Left ventricle myocardium inferior (tissue), 1 donor: ENCODE results near the gene TMEM89. TPM values are rescaled to one million over a fixed set of nuclear protein-coding genes. Genes with fewer than 3 reads are reported as not detected.

ENCODE experiments used
- DNase-seq: peaks from one replicate; pipeline ENCODE4 v3.0.0-alpha.2; 2020
- H3K27ac ChIP-seq: fragments of 200-600 bp; replicated peaks from 2 replicates; pipeline ENCODE4 v1.8.0; 2021
- H3K27me3 ChIP-seq: fragments of 200-600 bp; 2 replicates; pipeline ENCODE4 v1.8.0; 2021; ENCODE audit warnings: low read depth
- H3K36me3 ChIP-seq: fragments of 200-600 bp; 2 replicates; pipeline ENCODE4 v1.8.0; 2021
- H3K4me1 ChIP-seq: fragments of 200-600 bp; 2 replicates; pipeline ENCODE4 v1.8.0; 2021
- H3K4me3 ChIP-seq: fragments of 200-600 bp; 2 replicates; pipeline ENCODE4 v1.8.0; 2021; ENCODE audit warnings: mild to moderate bottlenecking, moderate library complexity
- H3K9me3 ChIP-seq: fragments of 200-600 bp; replicated peaks from 2 replicates; pipeline ENCODE4 v1.8.0; 2021
- intact Hi-C: fragments of 100-400 bp; cut with micrococcal nuclease; formaldehyde crosslinking; loops from one replicate; pipeline ENCODE4 v1.11.0; 2022
- total RNA-seq: library from RNA; stranded (reverse); fragmentation: NEBNext Ultra II Directional; extraction: Animal tissue kit (Norgen Biotek cat#: 25700); gene quantifications from one replicate; pipeline ENCODE4 v1.2.1, GENCODE V29; 2021
- TF ChIP-seq, protein P1 (sequence below): fragments of 200-600 bp; IDR thresholded peaks from 2 replicates; pipeline ENCODE4 v1.8.0; 2021; ENCODE audit warnings: antibody characterized with exemption, mild to moderate bottlenecking, borderline replicate concordance
- donor health status: DM: no; HTN: yes; CAD: no; lungs with severe emphysema.

The TMEM89 gene
- total RNA-seq, 1 donor from 2014 or later, result not detected

- TF ChIP-seq, protein P1, sequence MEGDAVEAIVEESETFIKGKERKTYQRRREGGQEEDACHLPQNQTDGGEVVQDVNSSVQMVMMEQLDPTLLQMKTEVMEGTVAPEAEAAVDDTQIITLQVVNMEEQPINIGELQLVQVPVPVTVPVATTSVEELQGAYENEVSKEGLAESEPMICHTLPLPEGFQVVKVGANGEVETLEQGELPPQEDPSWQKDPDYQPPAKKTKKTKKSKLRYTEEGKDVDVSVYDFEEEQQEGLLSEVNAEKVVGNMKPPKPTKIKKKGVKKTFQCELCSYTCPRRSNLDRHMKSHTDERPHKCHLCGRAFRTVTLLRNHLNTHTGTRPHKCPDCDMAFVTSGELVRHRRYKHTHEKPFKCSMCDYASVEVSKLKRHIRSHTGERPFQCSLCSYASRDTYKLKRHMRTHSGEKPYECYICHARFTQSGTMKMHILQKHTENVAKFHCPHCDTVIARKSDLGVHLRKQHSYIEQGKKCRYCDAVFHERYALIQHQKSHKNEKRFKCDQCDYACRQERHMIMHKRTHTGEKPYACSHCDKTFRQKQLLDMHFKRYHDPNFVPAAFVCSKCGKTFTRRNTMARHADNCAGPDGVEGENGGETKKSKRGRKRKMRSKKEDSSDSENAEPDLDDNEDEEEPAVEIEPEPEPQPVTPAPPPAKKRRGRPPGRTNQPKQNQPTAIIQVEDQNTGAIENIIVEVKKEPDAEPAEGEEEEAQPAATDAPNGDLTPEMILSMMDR, result no peak
These were observed 26.8 kb upstream of the TMEM89 start for GRCh38 chr3:48648188-48648850.

GRCh38 chr3:48647714-48648113 lies 26.1 kb upstream of the TMEM89 start:
- Histone ChIP-seq H3K4me3 (no peak overlapping the region), H3K9me3 (no peaks in the 10 kb centered on the region), H3K4me1 (no peaks in the 10 kb centered on the region), H3K27me3 (no peaks in the 10 kb centered on the region), H3K36me3 (no peaks in the 10 kb centered on the region), H3K27ac (no peak overlapping the region)
- TF ChIP-seq, protein P1, result no peak
- intact Hi-C loops, result no loop called here
- DNase-seq, result no peak

More at GRCh38 chr3:48648188-48648850, 26.8 kb upstream of the TMEM89 start:
- no peaks in the 10 kb centered on the region for H3K4me1 ChIP-seq
- no peak overlapping the region for H3K4me3 ChIP-seq
- H3K36me3 ChIP-seq, result no peaks in the 10 kb centered on the region
- H3K27ac ChIP-seq, result no peak overlapping the region
- H3K9me3 ChIP-seq, result no peaks in the 10 kb centered on the region
- H3K27me3 ChIP-seq, result no peaks in the 10 kb centered on the region
- no peak for DNase-seq
- intact Hi-C loops, result no loop called here

- Histone ChIP-seq H3K27ac (no peak overlapping the region), H3K4me3 (no peak overlapping the region), H3K27me3 (no peaks in the 10 kb centered on the region), H3K4me1 (no peaks in the 10 kb centered on the region), H3K9me3 (no peaks in the 10 kb centered on the region), H3K36me3 (no peaks in the 10 kb centered on the region)
- TF ChIP-seq, protein P1, result no peak
- no peak for DNase-seq
- intact Hi-C loops, result no loop called here
These were observed 23.6 kb upstream of the TMEM89 start for GRCh38 chr3:48644898-48645760.

DNA sequence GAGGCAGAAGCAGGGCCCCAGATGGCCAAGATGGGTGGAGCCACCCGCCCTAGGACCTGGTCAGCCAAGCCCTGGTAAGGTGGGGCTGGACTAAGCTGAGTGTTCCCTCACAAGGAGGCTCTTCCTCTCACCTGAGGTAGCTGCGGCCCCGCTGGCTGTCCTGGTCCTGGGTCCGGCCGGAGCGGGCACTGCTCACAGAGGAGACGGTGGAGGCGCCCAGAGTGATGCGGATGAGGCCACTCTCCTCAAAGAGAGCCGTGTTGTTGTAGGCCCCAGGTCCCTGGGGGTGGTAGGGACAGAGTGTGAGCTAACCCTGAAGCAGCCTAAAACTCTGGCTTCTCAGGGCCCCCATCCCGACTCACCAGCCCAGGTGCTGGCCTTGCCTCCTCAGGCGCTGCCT lies 21.0 kb upstream of the TMEM89 start:
- TF ChIP-seq, protein P1, result no peak
- DNase-seq, result no peak
- intact Hi-C loops, result no loop called here

GRCh38 chr3:48641396-48641795 lies 19.8 kb upstream of the TMEM89 start:
- H3K27me3 ChIP-seq, result no peaks in the 10 kb centered on the region
- intact Hi-C loops, result no loop called here

More for the DNA sequence above, 21.0 kb upstream of the TMEM89 start:
- Histone ChIP-seq H3K27ac (no peak overlapping the region), H3K36me3 (no peaks in the 10 kb centered on the region), H3K4me3 (no peak overlapping the region), H3K9me3 (no peaks in the 10 kb centered on the region), H3K27me3 (no peaks in the 10 kb centered on the region), H3K4me1 (no peaks in the 10 kb centered on the region)

More at GRCh38 chr3:48641396-48641795, 19.8 kb upstream of the TMEM89 start:
- H3K4me1 ChIP-seq, result peaks cover 7% of the 10 kb centered on the region
- H3K27ac ChIP-seq, result no peak overlapping the region
- TF ChIP-seq, protein P1, result no peak
- no peaks in the 10 kb centered on the region for H3K9me3 ChIP-seq
- DNase-seq, result no peak
- H3K4me3 ChIP-seq, result no peak overlapping the region
- no peaks in the 10 kb centered on the region for H3K36me3 ChIP-seq
